IPS DF 6.9 (cell line): ENCODE data around the gene FJX1.

Experiments used
- DNase-seq: peaks from one replicate; pipeline ENCODE4 v3.0.0-alpha.2; 2013; ENCODE audit warnings: low read depth, low spot score
- H3K27ac ChIP-seq: one replicate; pipeline ENCODE4 v1.5.1; 2013; ENCODE audit warnings: low read length, control low read depth
- H3K27me3 ChIP-seq: 2 replicates; pipeline ENCODE4 v1.6.1; 2013; ENCODE audit warnings: mild to moderate bottlenecking, low read length; ENCODE audit not compliant: control insufficient read depth, insufficient read depth
- H3K36me3 ChIP-seq: 2 replicates; pipeline ENCODE4 v1.6.1; 2013; ENCODE audit warnings: low read length; ENCODE audit not compliant: control insufficient read depth, insufficient read depth
- H3K4me1 ChIP-seq: 2 replicates; pipeline ENCODE4 v1.6.1; 2013; ENCODE audit warnings: low read length; ENCODE audit not compliant: control insufficient read depth, insufficient read depth
- H3K4me3 ChIP-seq: 2 replicates; pipeline ENCODE4 v1.5.1; 2013; ENCODE audit warnings: mild to moderate bottlenecking, low read length
- H3K9me3 ChIP-seq: 2 replicates; pipeline ENCODE4 v1.6.1; 2013; ENCODE audit warnings: low read length, inconsistent platforms; ENCODE audit not compliant: control insufficient read depth, insufficient read depth
- WGBS: extraction: QIAGEN DNeasy Blood & Tissue Kit; methylation state at CpG from one replicate; pipeline ENCODE4 v1.1.7; 2013; ENCODE audit warnings: mixed read lengths, missing lambda C conversion rate; ENCODE audit not compliant: insufficient read length, insufficient coverage; 5-methylcytosine and 5-hydroxymethylcytosine counted together

The FJX1 gene

DNA sequence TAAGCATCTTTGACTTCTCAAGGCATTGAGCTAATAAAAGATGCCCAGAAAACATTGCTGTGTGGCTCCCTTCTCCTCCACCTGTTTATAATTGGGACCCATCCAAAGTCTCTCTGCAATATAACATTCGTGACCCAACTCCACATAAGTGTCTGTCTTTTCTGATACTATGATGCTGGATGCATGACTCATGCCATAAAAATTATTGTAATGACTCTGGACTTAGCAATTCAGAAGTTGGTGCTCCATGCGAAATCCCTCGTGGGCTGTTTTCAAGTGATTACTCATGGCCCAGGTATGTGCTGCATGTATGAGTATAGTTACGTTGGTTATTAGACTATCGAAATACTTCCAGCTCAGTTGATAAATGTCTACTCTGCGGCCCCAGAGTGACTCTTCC is 11.7 kb downstream of the FJX1 start:
- H3K27me3 ChIP-seq, result no peaks in the 10 kb centered on the region
- H3K36me3 ChIP-seq, result no peaks in the 10 kb centered on the region
- no peak overlapping the region for H3K4me3 ChIP-seq
- H3K4me1 ChIP-seq, result no peaks in the 10 kb centered on the region
- WGBS, result no CpG with 5 or more reads among the region's 6 CpGs
- H3K27ac ChIP-seq, result no peak overlapping the region
- no peaks in the 10 kb centered on the region for H3K9me3 ChIP-seq
- DNase-seq, result no peak

DNA sequence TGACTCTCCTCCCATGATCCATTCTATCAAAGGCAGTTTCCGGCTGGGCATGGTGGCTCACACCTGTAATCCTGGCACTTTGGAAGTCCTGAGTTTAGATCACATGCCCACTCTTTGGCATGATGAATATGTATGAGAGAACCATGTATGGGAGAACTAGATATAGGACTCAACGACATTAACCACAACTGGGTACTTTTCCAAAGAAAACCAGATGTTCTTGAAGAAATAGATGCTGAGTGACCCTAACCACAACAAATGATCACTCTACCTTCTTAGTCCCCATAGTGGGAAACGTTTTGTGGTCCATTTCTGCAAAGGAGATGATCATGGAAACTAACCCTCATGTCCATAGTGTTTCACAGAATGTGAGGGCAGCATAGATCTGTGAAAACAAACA is 13.6 kb downstream of the FJX1 start:
- Histone ChIP-seq H3K4me1 (no peaks in the 10 kb centered on the region), H3K9me3 (no peaks in the 10 kb centered on the region), H3K27ac (no peak overlapping the region), H3K4me3 (no peak overlapping the region), H3K27me3 (no peaks in the 10 kb centered on the region), H3K36me3 (no peaks in the 10 kb centered on the region)
- no peak for DNase-seq
- WGBS, result no CpG with 5 or more reads among the region's 3 CpGs

DNA sequence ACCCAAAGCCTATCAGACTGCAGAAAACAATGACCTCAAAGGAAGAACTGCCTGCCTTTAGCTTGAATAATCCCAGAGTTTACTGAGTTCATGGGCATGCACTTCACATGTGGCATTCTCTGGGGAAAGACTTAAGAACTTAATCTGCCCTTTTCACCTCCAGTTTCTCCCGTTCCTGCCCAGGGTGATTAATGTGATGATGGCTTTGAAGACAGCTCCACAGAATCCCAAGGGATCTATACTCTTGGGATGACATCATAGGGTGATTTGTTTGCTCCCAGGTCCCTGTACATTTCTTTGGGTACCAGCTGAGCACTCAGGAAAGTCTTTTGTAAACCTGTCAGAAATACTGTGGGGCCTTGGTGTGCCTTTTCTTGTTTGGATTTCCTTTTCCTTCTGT is 14.0 kb downstream of the FJX1 start:
- Histone ChIP-seq H3K9me3 (no peaks in the 10 kb centered on the region), H3K27me3 (no peaks in the 10 kb centered on the region), H3K27ac (no peak overlapping the region), H3K4me1 (no peaks in the 10 kb centered on the region), H3K36me3 (no peaks in the 10 kb centered on the region), H3K4me3 (no peak overlapping the region)
- no CpG with 5 or more reads among the region's 1 CpG for WGBS
- no peak for DNase-seq

DNA sequence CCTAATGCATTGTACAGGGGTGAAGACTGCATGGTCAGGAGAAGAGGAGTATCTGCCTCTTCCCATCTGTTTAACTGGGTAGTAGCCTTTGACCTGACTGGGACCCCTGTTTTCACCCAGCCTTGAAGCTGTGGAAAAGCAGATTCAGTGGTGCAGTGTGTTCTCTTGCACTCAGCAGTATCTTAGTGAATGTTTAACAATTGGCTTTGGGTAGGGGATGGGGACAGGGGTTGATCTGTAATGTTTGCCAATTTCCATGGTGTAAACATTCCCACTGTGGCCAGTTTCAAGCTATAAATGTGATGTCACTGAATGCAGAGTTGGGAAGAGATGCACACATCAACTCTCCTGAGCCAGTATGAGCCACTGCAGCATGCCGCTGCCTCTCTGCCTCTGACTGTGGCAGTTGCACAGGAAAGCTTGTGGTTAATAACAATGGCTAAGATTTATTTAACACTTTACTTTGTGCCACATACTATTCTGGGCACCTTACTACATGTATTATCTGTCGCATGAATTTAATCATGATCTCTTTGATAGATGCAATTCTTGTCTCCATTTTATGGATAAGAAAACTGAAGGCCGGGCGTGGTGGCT is 15.7 kb downstream of the FJX1 start:
- Histone ChIP-seq H3K4me3 (no peak overlapping the region), H3K9me3 (no peaks in the 10 kb centered on the region), H3K27me3 (no peaks in the 10 kb centered on the region), H3K36me3 (no peaks in the 10 kb centered on the region), H3K27ac (no peak overlapping the region), H3K4me1 (no peaks in the 10 kb centered on the region)
- no peak for DNase-seq
- no CpG with 5 or more reads among the region's 4 CpGs for WGBS

GRCh38 chr11:35635933-35636332 is 17.7 kb downstream of the FJX1 start:
- Histone ChIP-seq H3K27me3 (no peaks in the 10 kb centered on the region), H3K4me1 (peaks cover 1% of the 10 kb centered on the region; the same call in 1 of the 2 replicates), H3K27ac (no peak overlapping the region), H3K9me3 (no peaks in the 10 kb centered on the region), H3K36me3 (no peaks in the 10 kb centered on the region), H3K4me3 (no peak overlapping the region)
- no CpG with 5 or more reads among the region's 6 CpGs for WGBS
- no peak for DNase-seq

DNA sequence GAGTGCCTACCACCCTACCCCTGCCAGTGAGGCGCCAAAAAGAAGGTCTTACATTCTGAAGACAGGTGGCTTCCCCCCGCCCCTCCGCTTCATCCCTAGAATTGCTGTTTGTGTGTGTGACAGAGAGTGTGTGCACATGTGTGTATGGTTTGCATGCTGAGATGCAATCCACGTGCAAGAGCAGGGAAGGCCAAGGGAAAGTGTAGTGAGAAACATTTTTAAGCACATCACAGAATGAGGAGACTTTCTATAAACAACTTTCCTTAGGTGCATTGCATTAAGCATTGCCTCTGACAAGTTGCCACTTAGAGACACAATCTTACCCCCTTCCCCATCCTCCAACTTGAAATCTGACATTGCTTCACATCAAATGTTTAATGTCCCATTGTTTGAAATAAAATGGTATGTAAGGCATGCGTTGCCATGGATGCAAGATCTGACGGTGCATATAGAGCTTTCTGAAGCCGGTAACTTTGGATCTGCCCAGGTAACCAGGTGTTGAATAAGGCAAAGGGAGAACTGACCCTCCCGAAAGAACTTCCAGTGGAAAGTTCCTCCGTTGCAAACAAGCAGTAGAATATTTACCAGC is 21.4 kb downstream of the FJX1 start:
- no CpG with 5 or more reads among the region's 9 CpGs for WGBS
- DNase-seq, result no peak

GRCh38 chr11:35641171-35641897 is 23.1 kb downstream of the FJX1 start:
- Histone ChIP-seq H3K36me3 (no peaks in the 10 kb centered on the region), H3K27me3 (no peaks in the 10 kb centered on the region), H3K4me3 (no peak overlapping the region), H3K9me3 (no peaks in the 10 kb centered on the region), H3K4me1 (peaks cover 1% of the 10 kb centered on the region; the same call in 1 of the 2 replicates), H3K27ac (no peak overlapping the region)
- DNase-seq, result no peak
- no CpG with 5 or more reads among the region's 6 CpGs for WGBS

More for the DNA sequence above, 21.4 kb downstream of the FJX1 start:
- Histone ChIP-seq H3K36me3 (no peaks in the 10 kb centered on the region), H3K4me1 (peaks cover 1% of the 10 kb centered on the region; the same call in 1 of the 2 replicates), H3K27me3 (no peaks in the 10 kb centered on the region), H3K4me3 (no peak overlapping the region), H3K27ac (no peak overlapping the region), H3K9me3 (no peaks in the 10 kb centered on the region)

DNA sequence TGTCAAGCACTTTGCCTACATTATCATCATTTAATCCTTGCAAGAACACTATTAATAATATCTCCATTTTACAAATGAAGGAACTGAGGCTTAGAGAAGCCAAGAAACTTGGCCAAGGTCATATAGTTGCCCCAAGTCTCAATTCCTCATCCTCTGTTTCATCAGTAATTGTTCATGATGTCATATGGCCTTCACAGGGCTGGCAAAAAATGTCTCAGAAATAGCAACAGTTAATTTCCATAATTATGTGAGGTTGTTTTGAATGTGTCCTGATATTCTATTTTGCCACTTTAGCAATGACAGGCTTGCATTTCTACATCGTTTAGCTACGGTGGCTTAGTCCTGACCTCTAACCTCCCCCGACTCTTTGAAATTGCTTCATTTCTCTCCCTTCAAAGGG is 23.7 kb downstream of the FJX1 start:
- Histone ChIP-seq H3K27ac (no peak overlapping the region), H3K4me1 (peaks cover 1% of the 10 kb centered on the region; the same call in 1 of the 2 replicates), H3K27me3 (no peaks in the 10 kb centered on the region), H3K36me3 (no peaks in the 10 kb centered on the region), H3K9me3 (no peaks in the 10 kb centered on the region), H3K4me3 (no peak overlapping the region)
- no peak for DNase-seq
- no CpG with 5 or more reads among the region's 3 CpGs for WGBS

- Histone ChIP-seq H3K36me3 (no peaks in the 10 kb centered on the region), H3K9me3 (no peaks in the 10 kb centered on the region), H3K4me1 (no peaks in the 10 kb centered on the region), H3K4me3 (no peak overlapping the region), H3K27ac (no peak overlapping the region), H3K27me3 (no peaks in the 10 kb centered on the region)
- no peak for DNase-seq
- WGBS, result no CpG with 5 or more reads among the region's 8 CpGs
Measured at GRCh38 chr11:35647421-35648093, 29.3 kb downstream of the FJX1 start.

DNA sequence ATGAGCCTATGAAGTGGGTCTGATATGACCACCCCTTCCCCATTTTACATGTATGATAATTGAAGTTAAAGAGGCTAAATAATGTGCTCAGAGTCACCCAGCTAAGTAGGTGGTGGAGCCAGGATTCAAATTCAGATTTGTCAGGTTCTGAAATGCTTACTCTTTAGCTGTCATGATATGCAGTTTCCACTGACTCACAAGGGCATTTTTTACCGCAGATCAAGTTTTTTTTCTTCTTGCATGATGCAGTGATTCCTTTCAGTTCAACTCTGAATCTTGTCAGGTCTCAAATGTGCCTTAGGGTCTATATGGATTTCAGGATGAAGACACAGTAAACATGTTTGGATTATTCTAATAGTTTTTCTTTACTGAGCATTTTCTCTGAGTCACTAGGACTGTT is 31.7 kb downstream of the FJX1 start:
- Histone ChIP-seq H3K27me3 (no peaks in the 10 kb centered on the region), H3K4me3 (no peak overlapping the region), H3K36me3 (no peaks in the 10 kb centered on the region), H3K4me1 (no peaks in the 10 kb centered on the region), H3K27ac (no peak overlapping the region), H3K9me3 (no peaks in the 10 kb centered on the region)
- WGBS, result no CpG with 5 or more reads among the region's 1 CpG
- no peak for DNase-seq
